K562 (cell line): ENCODE measurements around the gene FASTK. TPM values are rescaled to one million over a fixed set of nuclear protein-coding genes. Genes with fewer than 3 reads are reported as not detected.

Source experiments
- BRCA1 ChIP-seq, 2 experiments: fragments of 450-650 bp in 1 of 2; sonication (generic) in 1 of 2; formaldehyde crosslinking in 1 of 2; IDR thresholded peaks; 2 replicates each; pipeline versions ENCODE4 v1.5.0 to v1.6.1; 2017 to 2020; ENCODE audit warnings: mild to moderate bottlenecking in 1 of 2, missing genetic modification reagents in 1 of 2
- BRF1 ChIP-seq: IDR thresholded peaks from 3 replicates; pipeline ENCODE4 v1.6.1; 2011; ENCODE audit warnings: borderline replicate concordance, mild to moderate bottlenecking; ENCODE audit not compliant: insufficient read length; ENCODE audit errors: extremely low read depth
- CEBPB ChIP-seq: fragments of 450-650 bp; IDR thresholded peaks from 2 replicates; pipeline ENCODE4 v1.6.1; 2016; ENCODE audit warnings: missing genetic modification characterization, missing compliant biosample characterization
- E2F1 ChIP-seq: sonication (generic); formaldehyde crosslinking; IDR thresholded peaks from 2 replicates; pipeline ENCODE4 v1.8.1; 2023; ENCODE audit warnings: mild to moderate bottlenecking, missing genetic modification reagents, moderate library complexity
- FOS ChIP-seq: IDR thresholded peaks from 3 replicates; pipeline ENCODE4 v1.6.1; 2011; ENCODE audit not compliant: insufficient read length; ENCODE audit errors: extremely low read depth
- MXD1 ChIP-seq: fragments of 250-450 bp; sonication (Bioruptor Pico); IDR thresholded peaks from 2 replicates; pipeline ENCODE4 v1.8.0; 2021; ENCODE audit warnings: borderline replicate concordance, mild to moderate bottlenecking, moderate library complexity; ENCODE audit not compliant: poor library complexity, severe bottlenecking
- NCOA6 ChIP-seq: fragments of 450-650 bp; IDR thresholded peaks from 2 replicates; pipeline ENCODE4 v1.6.1; 2017; ENCODE audit warnings: mild to moderate bottlenecking
- NFIC ChIP-seq: fragments of 450-650 bp; IDR thresholded peaks from 2 replicates; pipeline ENCODE4 v1.6.1; 2017; ENCODE audit warnings: mild to moderate bottlenecking, inconsistent platforms
- NFIX ChIP-seq: fragments of 250-450 bp; sonication (Bioruptor Pico); IDR thresholded peaks from 2 replicates; pipeline ENCODE4 v1.4.0; 2020; ENCODE audit warnings: low read depth, mild to moderate bottlenecking, moderate library complexity
- SIRT6 ChIP-seq: IDR thresholded peaks from one replicate; pipeline ENCODE4 v1.6.1; 2012; ENCODE audit warnings: low read depth, mild to moderate bottlenecking, control low read depth, inconsistent platforms, low read length, moderate library complexity
- SLC30A9 ChIP-seq: fragments of 250-450 bp; sonication (Bioruptor Pico); IDR thresholded peaks from 2 replicates; pipeline ENCODE4 v1.8.0; 2022; ENCODE audit warnings: mild to moderate bottlenecking, moderate library complexity
- TRIM24 ChIP-seq, 2 experiments: fragments of 450-650 bp; IDR thresholded peaks; 2 replicates each; pipeline ENCODE4 v1.6.1; 2016
- YY1 ChIP-seq, 3 experiments: IDR thresholded peaks; 2 replicates each; pipeline ENCODE4 v1.6.1; 2011; ENCODE audit warnings: low read length in 2 of 3, mild to moderate bottlenecking in 2 of 3, moderate library complexity in 2 of 3, borderline replicate concordance in 1 of 3, control low read depth in 1 of 3, low read depth in 1 of 3; ENCODE audit not compliant: insufficient read depth in 3 of 3, insufficient replicate concordance in 2 of 3, control insufficient read depth in 1 of 3, insufficient read length in 1 of 3; ENCODE audit errors: extremely low read depth in 1 of 3
- ZKSCAN1 ChIP-seq: fragments of 150-350 bp; IDR thresholded peaks from 2 replicates; pipeline ENCODE4 v1.6.1; 2016; ENCODE audit warnings: low read depth, low read length
- ZNF133 ChIP-seq: fragments of 250-450 bp; sonication (Bioruptor Pico); IDR thresholded peaks from 2 replicates; pipeline ENCODE4 v1.4.0; 2020; ENCODE audit warnings: mild to moderate bottlenecking
- ZNF197 ChIP-seq: fragments of 200-800 bp; sonication (Bioruptor generic); IDR thresholded peaks from 2 replicates; pipeline ENCODE4 v1.6.1; 2016; ENCODE audit warnings: low read depth, missing genetic modification characterization, missing compliant biosample characterization
- ZNF263 ChIP-seq: sonication (generic); formaldehyde crosslinking; IDR thresholded peaks from 2 replicates; pipeline ENCODE4 v1.8.0; 2022; ENCODE audit warnings: mild to moderate bottlenecking, missing genetic modification reagents, borderline replicate concordance
- ZNF592 ChIP-seq: fragments of 450-650 bp; IDR thresholded peaks from 2 replicates; pipeline ENCODE4 v1.6.1; 2017; ENCODE audit warnings: antibody characterized with exemption, mild to moderate bottlenecking
- ZNF766 ChIP-seq: fragments of 200-800 bp; sonication (Bioruptor generic); conservative IDR thresholded peaks from 2 replicates; pipeline ENCODE4 v1.6.1; 2016; ENCODE audit warnings: missing genetic modification characterization, missing compliant biosample characterization
- polyA plus RNA-seq, 8 experiments: library from polyadenylated mRNA; depleted of rRNA in 4 of 8; stranded (reverse) in 5 of 8; unstranded in 3 of 8; fragments of >200 nt; fragmentation: Nextera tagmentation in 2 of 8; fragmentation: Illumina TruSeq in 1 of 8; extraction: Ambion mirVana in 2 of 8; extraction: Trizol in 1 of 8; gene quantifications; 2 replicates each; pipeline versions ENCODE4 v1.2.1 to v1.2.3, GENCODE V29; 2011 to 2014; ENCODE audit warnings: inconsistent platforms in 1 of 8, missing spikeins in 1 of 8
- total RNA-seq, 7 experiments: library from RNA; depleted of rRNA in 6 of 7; stranded (reverse); fragments of >200 nt in 6 of 7; fragmentation: Illumina TruSeq in 2 of 7; extraction: Trizol in 2 of 7; gene quantifications; 2 replicates each; pipeline versions ENCODE4 v1.2.1 to v1.2.3, GENCODE V29; 2011 to 2021; ENCODE audit warnings: low replicate concordance in 1 of 7

FASTK gene
- total and polyA plus RNA-seq, 9 of the 15 experiments (the other 6 are each of a cell fraction or from before 2014, with no cell fraction given), result 0.51 to 150 (median 48.2) TPM

GRCh38 chr7:151028131-151028947 lies 52.3 kb downstream of the FASTK start, which contains the start of gene ABCB8 (continued):
- TF ChIP-seq ZNF263 (peak; percentile 86; the same call in 1 of the 2 replicates), BRF1 (no peak), NFIC (peak; percentile 66), TRIM24 (IDR thresholded peaks at IDR 0.05) (no peak), ZNF197 (CRISPR knock-in tag) (peak; percentile 96), FOS (peak; percentile 100), ZKSCAN1 (peak; percentile 47; the same call in 1 of the 2 replicates), CEBPB (tag) (no peak), NFIX (CRISPR knock-in tag) (no peak), NCOA6 (no peak), ZNF592 (peak; percentile 90), E2F1 (CRISPR knock-in tag) (peak; percentile 79), ZNF766 (CRISPR knock-in tag) (peak; percentile 93), BRCA1 (IDR thresholded peaks at IDR 0.05) (no peak), BRCA1 (CRISPR knock-in tag; IDR thresholded peaks at IDR 0.05) (no peak), ZNF133 (CRISPR knock-in tag) (no peak), SLC30A9 (CRISPR knock-in tag) (no peak), SIRT6 (no peak), YY1 (IDR thresholded peaks at IDR 0.05; ENCODE audit: borderline replicate concordance in 1 of 3, control insufficient read depth in 1 of 3, extremely low read depth in 1 of 3, insufficient read depth in 3 of 3, insufficient read length in 1 of 3, insufficient replicate concordance in 2 of 3, low read depth in 1 of 3, low read length in 2 of 3) (peak; percentile 22 to 90 (median 82)), MXD1 (peak; percentile 1)
